Measurements from ENCODE around the gene ACAA1. TPM values are rescaled to one million over a fixed set of nuclear protein-coding genes. Genes with fewer than 3 reads are reported as not detected.
A peak's percentile ranks its signal among the peaks of the same experiment; 100 is the strongest.

The ACAA1 gene
- polyA plus RNA-seq (2013, experiment 1 of 2) = 19.2 TPM
- 15.3 TPM for polyA plus RNA-seq (2013, experiment 2 of 2)

GRCh38 chr3:38136777-38137614, at the start of gene ACAA1:
Gene ACAA1 (minus strand): TSS chr3:38137127. CDS start chr3:38137035, 92 bp downstream.
- peaks cover 7% of the 10 kb centered on the region; the same call in 1 of the 2 replicates for H3K27me3 ChIP-seq (ENCODE audit: insufficient read depth, low read length)
- H3K9me3 ChIP-seq (ENCODE audit: insufficient read depth, low read depth, low read length) = no peaks in the 10 kb centered on the region
- under 1% methylated on average over 66 of the region's 66 CpGs for WGBS
- H3K4me1 ChIP-seq (ENCODE audit: insufficient read depth, low read length) = peaks cover 3% of the 10 kb centered on the region; the same call in 1 of the 2 replicates
- H3K4me3 ChIP-seq (ENCODE audit: low read length) = peak within 1 kb of the TSS; percentile 89
- peak within 1 kb of the TSS; percentile 79 for H3K27ac ChIP-seq (ENCODE audit: low read depth, low read length)
- H3K9ac ChIP-seq (ENCODE audit: low read depth, low read length) = peak within 1 kb of the TSS; percentile 65
- peaks cover 34% of the 10 kb centered on the region for H3K36me3 ChIP-seq (ENCODE audit: insufficient read depth, low read length)

- Histone ChIP-seq H3K4me3 (ENCODE audit: low read length) (no peak overlapping the region), H3K9ac (ENCODE audit: low read depth, low read length) (no peak overlapping the region), H3K27ac (ENCODE audit: low read depth, low read length) (no peak overlapping the region), H3K4me1 (ENCODE audit: insufficient read depth, low read length) (peaks cover 23% of the 10 kb centered on the region), H3K27me3 (ENCODE audit: insufficient read depth, low read length) (no peaks in the 10 kb centered on the region), H3K36me3 (ENCODE audit: insufficient read depth, low read length) (no peaks in the 10 kb centered on the region), H3K9me3 (ENCODE audit: insufficient read depth, low read depth, low read length) (no peaks in the 10 kb centered on the region)
- WGBS = 76% methylated on average over 2 of the region's 2 CpGs
Observed at GRCh38 chr3:38177181-38177580, 40.3 kb upstream of the ACAA1 start.

- Histone ChIP-seq H3K9ac (ENCODE audit: low read depth, low read length) (no peak overlapping the region), H3K27ac (ENCODE audit: low read depth, low read length) (no peak overlapping the region), H3K9me3 (ENCODE audit: insufficient read depth, low read depth, low read length) (no peaks in the 10 kb centered on the region), H3K27me3 (ENCODE audit: insufficient read depth, low read length) (no peaks in the 10 kb centered on the region), H3K36me3 (ENCODE audit: insufficient read depth, low read length) (no peaks in the 10 kb centered on the region), H3K4me3 (ENCODE audit: low read length) (no peak overlapping the region), H3K4me1 (ENCODE audit: insufficient read depth, low read length) (peaks cover 24% of the 10 kb centered on the region)
- 90% methylated on average over 5 of the region's 5 CpGs for WGBS
Observed at GRCh38 chr3:38173834-38174418, 37.0 kb upstream of the ACAA1 start.

GRCh38 chr3:38171622-38172021, 34.7 kb upstream of the ACAA1 start:
- no peaks in the 10 kb centered on the region for H3K9me3 ChIP-seq (ENCODE audit: insufficient read depth, low read depth, low read length)
- no peaks in the 10 kb centered on the region for H3K36me3 ChIP-seq (ENCODE audit: insufficient read depth, low read length)
- H3K9ac ChIP-seq (ENCODE audit: low read depth, low read length) = no peak overlapping the region
- H3K4me3 ChIP-seq (ENCODE audit: low read length) = no peak overlapping the region
- H3K4me1 ChIP-seq (ENCODE audit: insufficient read depth, low read length) = peaks cover 27% of the 10 kb centered on the region
- no peaks in the 10 kb centered on the region for H3K27me3 ChIP-seq (ENCODE audit: insufficient read depth, low read length)
- 83% methylated on average over 2 of the region's 2 CpGs for WGBS
- no peak overlapping the region for H3K27ac ChIP-seq (ENCODE audit: low read depth, low read length)

GRCh38 chr3:38170722-38171121, 33.8 kb upstream of the ACAA1 start:
- H3K9me3 ChIP-seq (ENCODE audit: insufficient read depth, low read depth, low read length) = no peaks in the 10 kb centered on the region
- H3K9ac ChIP-seq (ENCODE audit: low read depth, low read length) = no peak overlapping the region
- peaks cover 27% of the 10 kb centered on the region for H3K4me1 ChIP-seq (ENCODE audit: insufficient read depth, low read length)
- no peaks in the 10 kb centered on the region for H3K36me3 ChIP-seq (ENCODE audit: insufficient read depth, low read length)
- WGBS = 87% methylated on average over 4 of the region's 4 CpGs
- H3K27me3 ChIP-seq (ENCODE audit: insufficient read depth, low read length) = no peaks in the 10 kb centered on the region
- H3K27ac ChIP-seq (ENCODE audit: low read depth, low read length) = no peak overlapping the region
- no peak overlapping the region for H3K4me3 ChIP-seq (ENCODE audit: low read length)

GRCh38 chr3:38169027-38169317, 32.0 kb upstream of the ACAA1 start:
- H3K36me3 ChIP-seq (ENCODE audit: insufficient read depth, low read length) = no peaks in the 10 kb centered on the region
- no peak overlapping the region for H3K4me3 ChIP-seq (ENCODE audit: low read length)
- no peak overlapping the region for H3K9ac ChIP-seq (ENCODE audit: low read depth, low read length)
- no peak overlapping the region for H3K27ac ChIP-seq (ENCODE audit: low read depth, low read length)
- H3K4me1 ChIP-seq (ENCODE audit: insufficient read depth, low read length) = peaks cover 26% of the 10 kb centered on the region
- no peaks in the 10 kb centered on the region for H3K9me3 ChIP-seq (ENCODE audit: insufficient read depth, low read depth, low read length)
- no peaks in the 10 kb centered on the region for H3K27me3 ChIP-seq (ENCODE audit: insufficient read depth, low read length)
- 86% methylated on average over 1 of the region's 1 CpG for WGBS

GRCh38 chr3:38168151-38169026, 31.5 kb upstream of the ACAA1 start:
- H3K4me3 ChIP-seq (ENCODE audit: low read length) = no peak overlapping the region
- H3K4me1 ChIP-seq (ENCODE audit: insufficient read depth, low read length) = peaks cover 20% of the 10 kb centered on the region
- WGBS = 98% methylated on average over 3 of the region's 4 CpGs
- no peak overlapping the region for H3K9ac ChIP-seq (ENCODE audit: low read depth, low read length)
- no peaks in the 10 kb centered on the region for H3K9me3 ChIP-seq (ENCODE audit: insufficient read depth, low read depth, low read length)
- no peaks in the 10 kb centered on the region for H3K36me3 ChIP-seq (ENCODE audit: insufficient read depth, low read length)
- H3K27ac ChIP-seq (ENCODE audit: low read depth, low read length) = no peak overlapping the region
- no peaks in the 10 kb centered on the region for H3K27me3 ChIP-seq (ENCODE audit: insufficient read depth, low read length)

GRCh38 chr3:38167591-38167990, 30.7 kb upstream of the ACAA1 start:
- H3K36me3 ChIP-seq (ENCODE audit: insufficient read depth, low read length) = no peaks in the 10 kb centered on the region
- 93% methylated on average over 4 of the region's 4 CpGs for WGBS
- H3K27me3 ChIP-seq (ENCODE audit: insufficient read depth, low read length) = no peaks in the 10 kb centered on the region
- peaks cover 12% of the 10 kb centered on the region for H3K4me1 ChIP-seq (ENCODE audit: insufficient read depth, low read length)
- no peak overlapping the region for H3K9ac ChIP-seq (ENCODE audit: low read depth, low read length)
- H3K9me3 ChIP-seq (ENCODE audit: insufficient read depth, low read depth, low read length) = no peaks in the 10 kb centered on the region
- no peak overlapping the region for H3K27ac ChIP-seq (ENCODE audit: low read depth, low read length)
- H3K4me3 ChIP-seq (ENCODE audit: low read length) = no peak overlapping the region

GRCh38 chr3:38165722-38166387, 28.9 kb upstream of the ACAA1 start:
- H3K27ac ChIP-seq (ENCODE audit: low read depth, low read length) = peak overlapping the region; percentile 88
- peak overlapping the region; percentile 91 for H3K9ac ChIP-seq (ENCODE audit: low read depth, low read length)
- no peaks in the 10 kb centered on the region for H3K27me3 ChIP-seq (ENCODE audit: insufficient read depth, low read length)
- H3K4me3 ChIP-seq (ENCODE audit: low read length) = peak overlapping the region; percentile 75
- peaks cover 8% of the 10 kb centered on the region; the same call in 1 of the 2 replicates for H3K4me1 ChIP-seq (ENCODE audit: insufficient read depth, low read length)
- no peaks in the 10 kb centered on the region for H3K9me3 ChIP-seq (ENCODE audit: insufficient read depth, low read depth, low read length)
- 1% methylated on average over 62 of the region's 62 CpGs for WGBS
- H3K36me3 ChIP-seq (ENCODE audit: insufficient read depth, low read length) = no peaks in the 10 kb centered on the region

- Histone ChIP-seq H3K4me3 (ENCODE audit: low read length) (peak within 1 kb of the TSS; percentile 75), H3K9me3 (ENCODE audit: insufficient read depth, low read depth, low read length) (no peaks in the 10 kb centered on the region), H3K27me3 (ENCODE audit: insufficient read depth, low read length) (no peaks in the 10 kb centered on the region), H3K9ac (ENCODE audit: low read depth, low read length) (peak within 1 kb of the TSS; percentile 91), H3K4me1 (ENCODE audit: insufficient read depth, low read length) (peaks cover 8% of the 10 kb centered on the region; the same call in 1 of the 2 replicates), H3K36me3 (ENCODE audit: insufficient read depth, low read length) (no peaks in the 10 kb centered on the region), H3K27ac (ENCODE audit: low read depth, low read length) (peak within 1 kb of the TSS; percentile 88)
- under 1% methylated on average over 57 of the region's 57 CpGs for WGBS
Observed at GRCh38 chr3:38164952-38165721, 28.2 kb upstream of the ACAA1 start, which contains the start of gene OXSR1. Gene OXSR1 (plus strand): TSS chr3:38165537. CDS start chr3:38165877, 340 bp downstream.

All from HUES64 (cell line).